Ovary (tissue), 3 donors: Measurements from ENCODE around the gene CISD3.

Source experiments
- POLR2A ChIP-seq: fragments of 450-650 bp; IDR thresholded peaks from one replicate; pipeline ENCODE4 v1.6.1; 2017; ENCODE audit warnings: antibody characterized with exemption, mild to moderate bottlenecking, moderate library complexity
- TF ChIP-seq, protein P1 (sequence below), 3 donors: fragments of 450-650 bp in 2 of 3; fragments of 200-600 bp in 1 of 3; IDR thresholded peaks; one replicate each; pipeline versions ENCODE4 v1.5.1 to v1.8.0; 2016 to 2022; ENCODE audit warnings: antibody characterized with exemption in 3 of 3, mild to moderate bottlenecking in 1 of 3
- donor health status: DM: no; HTN: no; CAD: no.

DNA sequence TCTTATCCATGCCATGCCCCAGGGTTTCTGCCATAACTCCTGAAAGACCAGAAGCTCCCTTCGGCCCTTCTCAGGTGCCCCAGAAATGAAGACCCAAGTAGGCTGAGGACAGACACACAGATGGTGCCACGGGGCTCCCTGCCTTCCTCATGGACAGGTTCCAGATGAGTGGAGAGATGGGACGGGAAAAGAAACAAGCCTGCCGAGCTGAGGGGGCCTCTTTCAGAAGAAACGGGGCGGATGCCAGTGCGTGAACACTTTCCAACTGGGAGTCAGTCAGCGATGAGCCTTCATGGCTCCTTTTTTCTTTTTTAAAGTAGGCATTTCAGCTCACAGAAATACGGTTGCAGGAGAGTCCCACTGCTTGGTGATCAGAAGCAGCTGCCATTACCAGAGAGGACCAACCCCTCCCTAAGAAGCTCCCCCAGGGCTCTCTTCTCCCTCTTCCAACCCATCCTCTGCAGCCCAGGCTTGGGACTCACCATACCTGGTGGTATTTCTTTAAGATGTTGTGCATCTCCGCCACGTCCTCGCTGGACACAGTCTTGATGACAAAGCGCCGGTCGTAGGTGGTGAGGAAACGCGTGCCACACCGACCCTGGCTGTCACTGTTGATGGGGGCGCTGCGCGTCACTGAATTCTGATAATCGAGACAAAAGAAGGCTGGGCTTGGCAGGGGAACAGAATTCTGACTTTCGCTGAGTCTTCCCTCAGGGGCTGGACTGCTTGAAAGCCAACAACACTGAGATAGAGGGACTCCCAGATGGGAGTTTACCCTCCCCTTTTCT lies 50.0 kb downstream of the CISD3 start:
- no peak for TF ChIP-seq POLR2A
- TF ChIP-seq, protein P1, sequence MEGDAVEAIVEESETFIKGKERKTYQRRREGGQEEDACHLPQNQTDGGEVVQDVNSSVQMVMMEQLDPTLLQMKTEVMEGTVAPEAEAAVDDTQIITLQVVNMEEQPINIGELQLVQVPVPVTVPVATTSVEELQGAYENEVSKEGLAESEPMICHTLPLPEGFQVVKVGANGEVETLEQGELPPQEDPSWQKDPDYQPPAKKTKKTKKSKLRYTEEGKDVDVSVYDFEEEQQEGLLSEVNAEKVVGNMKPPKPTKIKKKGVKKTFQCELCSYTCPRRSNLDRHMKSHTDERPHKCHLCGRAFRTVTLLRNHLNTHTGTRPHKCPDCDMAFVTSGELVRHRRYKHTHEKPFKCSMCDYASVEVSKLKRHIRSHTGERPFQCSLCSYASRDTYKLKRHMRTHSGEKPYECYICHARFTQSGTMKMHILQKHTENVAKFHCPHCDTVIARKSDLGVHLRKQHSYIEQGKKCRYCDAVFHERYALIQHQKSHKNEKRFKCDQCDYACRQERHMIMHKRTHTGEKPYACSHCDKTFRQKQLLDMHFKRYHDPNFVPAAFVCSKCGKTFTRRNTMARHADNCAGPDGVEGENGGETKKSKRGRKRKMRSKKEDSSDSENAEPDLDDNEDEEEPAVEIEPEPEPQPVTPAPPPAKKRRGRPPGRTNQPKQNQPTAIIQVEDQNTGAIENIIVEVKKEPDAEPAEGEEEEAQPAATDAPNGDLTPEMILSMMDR (IDR thresholded peaks at IDR 0.05), result no peak
